Caco-2 (cell line): ENCODE measurements around the gene ROBO1. TPM values are rescaled to one million over a fixed set of nuclear protein-coding genes. Genes with fewer than 3 reads are reported as not detected.

Experiments used
- BruUV-seq: library from RNA; stranded (reverse); fragments of 400-500 nt; replicated peaks from 2 replicates; lab custom pipeline; 2021; lab: Mats Ljungman, UMichigan
- CTCF ChIA-PET: fragments of 300-600 bp; sonication (Branson Sonifier 250); formaldehyde crosslinking; loops from one replicate; lab custom pipeline; 2022; ENCODE audit warnings: antibody characterized with exemption; lab: Charles Lee
- POLR2A ChIA-PET: fragments of 300-600 bp; sonication (Branson Sonifier 250); formaldehyde crosslinking; loops from one replicate; lab custom pipeline; 2022; ENCODE audit warnings: antibody characterized with exemption; lab: Charles Lee
- DNase-seq, 2 experiments: peaks; one replicate each; pipeline versions ENCODE4 v3.0.0 to v3.0.0-alpha.2; 2020 to 2022
- H3K27me3 ChIP-seq: replicated peaks from 2 replicates; pipeline ENCODE4 v1.6.0; 2011; ENCODE audit warnings: low read length; ENCODE audit not compliant: control insufficient read depth, insufficient read depth
- H3K36me3 ChIP-seq: 2 replicates; pipeline ENCODE4 v1.5.1; 2011; ENCODE audit warnings: low read length; ENCODE audit not compliant: control insufficient read depth, insufficient read depth
- H3K4me1 ChIP-seq: fragments of 250-450 bp; sonication (Bioruptor Pico); 2 replicates; pipeline ENCODE4 v1.5.1; 2020; ENCODE audit warnings: mild to moderate bottlenecking
- H3K4me3 ChIP-seq: 2 replicates; pipeline ENCODE4 v1.5.1; 2011; ENCODE audit warnings: low read depth, mild to moderate bottlenecking, control low read depth, low read length
- H3K9me3 ChIP-seq: fragments of 250-450 bp; sonication (Bioruptor Pico); 2 replicates; pipeline ENCODE4 v1.5.1; 2020; ENCODE audit warnings: mild to moderate bottlenecking, moderate library complexity
- H3K27ac Mint-ChIP-seq: one replicate; pipeline ENCODE4 v1.8.0; 2022; ENCODE audit warnings: mixed read lengths; ENCODE audit not compliant: unreplicated experiment
- H3K27me3 Mint-ChIP-seq: one replicate; pipeline ENCODE4 v1.8.0; 2022; ENCODE audit warnings: mixed read lengths; ENCODE audit not compliant: insufficient read depth, unreplicated experiment
- H3K36me3 Mint-ChIP-seq: one replicate; pipeline ENCODE4 v1.8.0; 2022; ENCODE audit warnings: mild to moderate bottlenecking, mixed read lengths; ENCODE audit not compliant: insufficient read depth, unreplicated experiment
- H3K4me1 Mint-ChIP-seq: one replicate; pipeline ENCODE4 v1.8.0; 2022; ENCODE audit warnings: low read depth, mixed read lengths; ENCODE audit not compliant: unreplicated experiment
- H3K4me3 Mint-ChIP-seq: one replicate; pipeline ENCODE4 v1.8.0; 2022; ENCODE audit warnings: mild to moderate bottlenecking, moderate library complexity, mixed read lengths; ENCODE audit not compliant: unreplicated experiment
- H3K9me3 Mint-ChIP-seq: one replicate; pipeline ENCODE4 v1.8.0; 2022; ENCODE audit warnings: mixed read lengths; ENCODE audit not compliant: unreplicated experiment
- CTCF ChIP-seq, 2 experiments: fragments of 200-600 bp in 1 of 2; IDR thresholded peaks; 1 replicate in 1 of 2; 2 replicates in 1 of 2; pipeline versions ENCODE4 v1.5.1 to v1.8.0; 2011 to 2022; ENCODE audit warnings: antibody characterized with exemption in 1 of 2, control low read depth in 1 of 2, inconsistent platforms in 1 of 2, low read depth in 1 of 2, low read length in 1 of 2, mild to moderate bottlenecking in 1 of 2, moderate library complexity in 1 of 2; ENCODE audit not compliant: insufficient read depth in 1 of 2, severe bottlenecking in 1 of 2, unreplicated experiment in 1 of 2
- intact Hi-C: fragments of 100-400 bp; cut with micrococcal nuclease; formaldehyde crosslinking; loops from one replicate; pipeline ENCODE4 v1.10.0; 2022; ENCODE audit not compliant: unreplicated experiment
- total RNA-seq: library from RNA; stranded (reverse); gene quantifications from 2 replicates; pipeline ENCODE4 v1.2.3, GENCODE V29; 2022

The ROBO1 gene
- total RNA-seq, 1 experiment from 2014 or later: 1.8 TPM

- Mint-ChIP-seq H3K27me3 (no peaks in the 10 kb centered on the region), H3K27ac (no peak overlapping the region), H3K4me1 (no peaks in the 10 kb centered on the region), H3K9me3 (no peaks in the 10 kb centered on the region), H3K36me3 (no peaks in the 10 kb centered on the region), H3K4me3 (no peak overlapping the region)
- BruUV-seq: no TSS peak
- no peaks in the 10 kb centered on the region for H3K9me3 ChIP-seq
- no peak for TF ChIP-seq CTCF (IDR thresholded peaks at IDR 0.05; ENCODE audit: insufficient read depth in 1 of 2, low read depth in 1 of 2, low read length in 1 of 2, severe bottlenecking in 1 of 2, unreplicated experiment in 1 of 2)
- H3K27me3 ChIP-seq: no peaks in the 10 kb centered on the region
- ChIA-PET POLR2A (no interaction called here), CTCF (no interaction called here)
- intact Hi-C loops: no loop called here
- H3K36me3 ChIP-seq: no peaks in the 10 kb centered on the region
- H3K4me1 ChIP-seq: no peaks in the 10 kb centered on the region
- no peak for DNase-seq
- H3K4me3 ChIP-seq: no peak overlapping the region
These were observed 860.9 kb downstream of the ROBO1 start for GRCh38 chr3:78906930-78907329.

- no TSS peak for BruUV-seq
These were observed 861.6 kb downstream of the ROBO1 start for GRCh38 chr3:78906245-78906644.

GRCh38 chr3:78905700-78906099 is 862.1 kb downstream of the ROBO1 start:
- POLR2A ChIA-PET: no interaction called here
- BruUV-seq: no TSS peak
- no peak for TF ChIP-seq CTCF (IDR thresholded peaks at IDR 0.05; ENCODE audit: insufficient read depth in 1 of 2, low read depth in 1 of 2, low read length in 1 of 2, severe bottlenecking in 1 of 2, unreplicated experiment in 1 of 2)
- no peak overlapping the region for H3K4me3 ChIP-seq
- no peaks in the 10 kb centered on the region for H3K36me3 ChIP-seq
- H3K4me1 ChIP-seq: no peaks in the 10 kb centered on the region
- no peaks in the 10 kb centered on the region for H3K27me3 ChIP-seq
- H3K4me1 Mint-ChIP-seq: no peaks in the 10 kb centered on the region
- intact Hi-C loops: no loop called here
- no peaks in the 10 kb centered on the region for H3K9me3 ChIP-seq
- H3K36me3 Mint-ChIP-seq: no peaks in the 10 kb centered on the region
- CTCF ChIA-PET: no interaction called here
- H3K27ac Mint-ChIP-seq: no peak overlapping the region
- H3K27me3 Mint-ChIP-seq: no peaks in the 10 kb centered on the region
- no peak overlapping the region for H3K4me3 Mint-ChIP-seq
- no peak for DNase-seq
- H3K9me3 Mint-ChIP-seq: no peaks in the 10 kb centered on the region

More at GRCh38 chr3:78906245-78906644, 861.6 kb downstream of the ROBO1 start:
- Mint-ChIP-seq H3K4me3 (no peak overlapping the region), H3K27me3 (no peaks in the 10 kb centered on the region), H3K36me3 (no peaks in the 10 kb centered on the region), H3K4me1 (no peaks in the 10 kb centered on the region), H3K27ac (no peak overlapping the region), H3K9me3 (no peaks in the 10 kb centered on the region)
- H3K36me3 ChIP-seq: no peaks in the 10 kb centered on the region
- H3K4me1 ChIP-seq: no peaks in the 10 kb centered on the region
- no peaks in the 10 kb centered on the region for H3K27me3 ChIP-seq
- no peak overlapping the region for H3K4me3 ChIP-seq
- no peaks in the 10 kb centered on the region for H3K9me3 ChIP-seq
- ChIA-PET CTCF (no interaction called here), POLR2A (no interaction called here)
- intact Hi-C loops: no loop called here
- TF ChIP-seq CTCF (IDR thresholded peaks at IDR 0.05; ENCODE audit: insufficient read depth in 1 of 2, low read depth in 1 of 2, low read length in 1 of 2, severe bottlenecking in 1 of 2, unreplicated experiment in 1 of 2): no peak
- no peak for DNase-seq
